Chondrocyte (in vitro differentiated cells): ENCODE results near the gene POMC. TPM values are rescaled to one million over a fixed set of nuclear protein-coding genes. Genes with fewer than 3 reads are reported as not detected.
A peak's percentile ranks its signal among the peaks of the same experiment; 100 is the strongest.

Experiments
- DNase-seq: peaks from one replicate; pipeline ENCODE4 v3.0.0; 2021; ENCODE audit warnings: mixed read lengths, low spot score
- H3K27ac Mint-ChIP-seq: one replicate; pipeline ENCODE4 v1.8.0; 2021; ENCODE audit warnings: mild to moderate bottlenecking, moderate library complexity, mixed read lengths; ENCODE audit not compliant: unreplicated experiment
- H3K27me3 Mint-ChIP-seq: 2 replicates; pipeline ENCODE4 v1.8.0; 2021; ENCODE audit warnings: low read depth, mixed read lengths
- H3K36me3 Mint-ChIP-seq: 2 replicates; pipeline ENCODE4 v1.8.0; 2021; ENCODE audit warnings: low read depth, mixed read lengths
- H3K4me1 Mint-ChIP-seq: 2 replicates; pipeline ENCODE4 v1.8.0; 2021; ENCODE audit warnings: low read depth, mild to moderate bottlenecking, mixed read lengths
- H3K4me3 Mint-ChIP-seq: one replicate; pipeline ENCODE4 v1.8.0; 2021; ENCODE audit warnings: mild to moderate bottlenecking, moderate library complexity, mixed read lengths; ENCODE audit not compliant: unreplicated experiment
- H3K9me3 Mint-ChIP-seq: 2 replicates; pipeline ENCODE4 v1.8.0; 2021; ENCODE audit warnings: low read depth, mixed read lengths
- total RNA-seq: library from RNA; stranded (reverse); gene quantifications from 3 replicates; pipeline ENCODE4 v1.2.1, GENCODE V29; 2021
- TF ChIP-seq, protein P1 (sequence below): fragments of 200-600 bp; sonication (generic); IDR thresholded peaks from 2 replicates; pipeline ENCODE4 v1.5.0; 2021; ENCODE audit warnings: antibody characterized with exemption, mild to moderate bottlenecking, moderate library complexity

POMC gene
- total RNA-seq, 1 donor from 2014 or later = not detected

- Mint-ChIP-seq H3K27me3 (no peaks in the 10 kb centered on the region), H3K36me3 (no peaks in the 10 kb centered on the region), H3K9me3 (no peaks in the 10 kb centered on the region), H3K4me3 (no peak overlapping the region), H3K27ac (no peak overlapping the region), H3K4me1 (no peaks in the 10 kb centered on the region)
- no peak for DNase-seq
- TF ChIP-seq, protein P1, sequence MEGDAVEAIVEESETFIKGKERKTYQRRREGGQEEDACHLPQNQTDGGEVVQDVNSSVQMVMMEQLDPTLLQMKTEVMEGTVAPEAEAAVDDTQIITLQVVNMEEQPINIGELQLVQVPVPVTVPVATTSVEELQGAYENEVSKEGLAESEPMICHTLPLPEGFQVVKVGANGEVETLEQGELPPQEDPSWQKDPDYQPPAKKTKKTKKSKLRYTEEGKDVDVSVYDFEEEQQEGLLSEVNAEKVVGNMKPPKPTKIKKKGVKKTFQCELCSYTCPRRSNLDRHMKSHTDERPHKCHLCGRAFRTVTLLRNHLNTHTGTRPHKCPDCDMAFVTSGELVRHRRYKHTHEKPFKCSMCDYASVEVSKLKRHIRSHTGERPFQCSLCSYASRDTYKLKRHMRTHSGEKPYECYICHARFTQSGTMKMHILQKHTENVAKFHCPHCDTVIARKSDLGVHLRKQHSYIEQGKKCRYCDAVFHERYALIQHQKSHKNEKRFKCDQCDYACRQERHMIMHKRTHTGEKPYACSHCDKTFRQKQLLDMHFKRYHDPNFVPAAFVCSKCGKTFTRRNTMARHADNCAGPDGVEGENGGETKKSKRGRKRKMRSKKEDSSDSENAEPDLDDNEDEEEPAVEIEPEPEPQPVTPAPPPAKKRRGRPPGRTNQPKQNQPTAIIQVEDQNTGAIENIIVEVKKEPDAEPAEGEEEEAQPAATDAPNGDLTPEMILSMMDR = no peak
These were observed 38.7 kb upstream of the POMC start for GRCh38 chr2:25207078-25207545.

DNA sequence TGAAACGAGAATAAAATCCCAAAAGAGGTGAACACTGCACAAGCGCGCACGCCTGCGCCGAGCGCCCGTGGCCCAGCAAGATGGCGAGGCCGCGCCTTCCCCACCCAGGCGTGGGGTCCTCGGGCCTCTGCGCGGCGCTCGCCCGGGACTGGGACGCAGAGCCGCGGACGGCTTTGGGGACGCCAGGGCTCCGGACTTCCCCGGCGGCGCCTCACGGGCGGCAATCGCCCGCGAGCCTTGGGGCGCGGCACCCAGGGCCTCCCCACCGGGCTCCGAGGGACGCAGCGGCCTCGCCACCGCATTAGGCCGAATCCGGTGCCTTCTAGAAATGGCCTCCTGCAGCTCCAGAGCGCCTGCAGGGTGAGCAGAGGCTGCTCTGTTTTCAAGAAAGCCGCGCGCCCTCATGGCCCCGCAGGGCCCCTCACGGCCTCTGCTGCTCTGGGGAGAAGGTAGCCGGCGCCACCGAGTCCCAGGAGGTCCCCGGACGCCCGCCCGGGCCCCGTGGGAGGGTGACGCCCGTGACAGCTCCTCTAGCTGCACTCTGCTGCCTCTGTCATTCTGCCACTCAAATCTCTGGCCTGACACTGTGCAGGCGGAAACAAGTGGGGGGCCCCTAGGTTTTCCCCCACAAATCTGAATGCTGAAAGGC lies 35.9 kb upstream of the POMC start:
- DNase-seq = no peak
- H3K4me1 Mint-ChIP-seq = no peaks in the 10 kb centered on the region
- no peak overlapping the region for H3K27ac Mint-ChIP-seq

DNA sequence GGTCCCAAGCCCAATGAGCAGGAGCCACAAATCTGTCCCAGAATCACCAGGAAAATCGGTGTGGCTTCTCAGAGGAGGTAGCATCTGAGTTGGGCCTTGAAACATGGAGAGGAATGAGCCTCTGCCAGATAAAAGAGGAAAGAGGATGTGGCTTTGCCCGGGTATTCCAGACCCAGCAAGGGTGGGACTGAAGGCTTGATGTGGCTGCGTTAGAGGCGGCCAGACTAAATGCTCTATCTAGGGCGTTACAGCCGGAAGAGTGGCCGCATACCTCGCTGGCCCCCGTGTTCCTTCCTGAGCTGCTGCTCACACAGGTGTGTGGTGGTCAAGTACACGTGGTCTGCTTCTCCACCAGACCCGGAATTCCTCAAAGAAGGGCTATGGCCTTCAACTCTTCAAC lies 33.9 kb upstream of the POMC start:
- H3K27ac Mint-ChIP-seq = no peak overlapping the region
- H3K9me3 Mint-ChIP-seq = no peaks in the 10 kb centered on the region
- H3K36me3 Mint-ChIP-seq = no peaks in the 10 kb centered on the region
- peaks cover 6% of the 10 kb centered on the region for H3K4me1 Mint-ChIP-seq
- no peak overlapping the region for H3K4me3 Mint-ChIP-seq
- no peak for DNase-seq
- peaks cover 4% of the 10 kb centered on the region for H3K27me3 Mint-ChIP-seq
- TF ChIP-seq, protein P1 = no peak

More for the DNA sequence above, 35.9 kb upstream of the POMC start:
- Mint-ChIP-seq H3K36me3 (no peaks in the 10 kb centered on the region), H3K4me3 (no peak overlapping the region), H3K9me3 (no peaks in the 10 kb centered on the region), H3K27me3 (no peaks in the 10 kb centered on the region)
- TF ChIP-seq, protein P1 = no peak

DNA sequence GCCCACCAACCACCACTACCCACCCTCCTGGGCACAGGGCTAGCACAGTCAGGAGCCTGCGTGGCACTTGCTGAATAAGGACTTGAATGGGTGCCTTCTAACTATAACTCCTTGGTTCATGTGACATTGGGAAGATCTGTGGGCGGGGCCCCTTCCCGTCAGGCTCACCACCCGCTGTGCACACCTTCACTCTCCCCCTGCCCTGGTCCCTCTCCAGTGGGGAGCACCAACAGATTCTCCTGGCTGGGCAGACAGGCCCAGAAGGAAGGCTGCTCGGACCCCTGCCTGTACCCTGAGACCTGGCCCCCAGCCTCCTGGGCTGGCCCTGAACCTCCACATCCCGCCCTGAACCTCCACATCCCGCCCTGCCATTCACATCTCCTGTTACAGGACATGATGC lies 33.4 kb upstream of the POMC start:
- peak; percentile 72 for DNase-seq
- TF ChIP-seq, protein P1 = no peak
- Mint-ChIP-seq H3K36me3 (no peaks in the 10 kb centered on the region), H3K27ac (no peak overlapping the region), H3K4me3 (no peak overlapping the region), H3K4me1 (peaks cover 6% of the 10 kb centered on the region), H3K9me3 (no peaks in the 10 kb centered on the region), H3K27me3 (peaks cover 4% of the 10 kb centered on the region)

- Mint-ChIP-seq H3K9me3 (no peaks in the 10 kb centered on the region), H3K36me3 (no peaks in the 10 kb centered on the region), H3K27me3 (peaks cover 4% of the 10 kb centered on the region), H3K27ac (no peak overlapping the region), H3K4me3 (no peak overlapping the region), H3K4me1 (peaks cover 9% of the 10 kb centered on the region)
- DNase-seq = no peak
- TF ChIP-seq, protein P1 = peak; percentile 47
These were observed 32.9 kb upstream of the POMC start for GRCh38 chr2:25201265-25201664.
